Measurements from ENCODE around the gene LHPP.

- TF ChIP-seq, protein P1, sequence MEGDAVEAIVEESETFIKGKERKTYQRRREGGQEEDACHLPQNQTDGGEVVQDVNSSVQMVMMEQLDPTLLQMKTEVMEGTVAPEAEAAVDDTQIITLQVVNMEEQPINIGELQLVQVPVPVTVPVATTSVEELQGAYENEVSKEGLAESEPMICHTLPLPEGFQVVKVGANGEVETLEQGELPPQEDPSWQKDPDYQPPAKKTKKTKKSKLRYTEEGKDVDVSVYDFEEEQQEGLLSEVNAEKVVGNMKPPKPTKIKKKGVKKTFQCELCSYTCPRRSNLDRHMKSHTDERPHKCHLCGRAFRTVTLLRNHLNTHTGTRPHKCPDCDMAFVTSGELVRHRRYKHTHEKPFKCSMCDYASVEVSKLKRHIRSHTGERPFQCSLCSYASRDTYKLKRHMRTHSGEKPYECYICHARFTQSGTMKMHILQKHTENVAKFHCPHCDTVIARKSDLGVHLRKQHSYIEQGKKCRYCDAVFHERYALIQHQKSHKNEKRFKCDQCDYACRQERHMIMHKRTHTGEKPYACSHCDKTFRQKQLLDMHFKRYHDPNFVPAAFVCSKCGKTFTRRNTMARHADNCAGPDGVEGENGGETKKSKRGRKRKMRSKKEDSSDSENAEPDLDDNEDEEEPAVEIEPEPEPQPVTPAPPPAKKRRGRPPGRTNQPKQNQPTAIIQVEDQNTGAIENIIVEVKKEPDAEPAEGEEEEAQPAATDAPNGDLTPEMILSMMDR (IDR thresholded peaks at IDR 0.05) = no peak
- TF ChIP-seq POLR2A (IDR thresholded peaks at IDR 0.05) = no peak
These were observed 185.1 kb downstream of the LHPP start for GRCh38 chr10:124646483-124647352.
